HG03039 (cell line): ENCODE results near the gene TBC1D21.

Source experiments
- ATAC-seq: cut with Tn5 transposase; IDR thresholded peaks from one replicate; pipeline ENCODE4 v1.9.1; 2021; ENCODE audit warnings: mild to moderate bottlenecking, moderate library complexity; ENCODE audit not compliant: unreplicated experiment

The TBC1D21 gene

DNA sequence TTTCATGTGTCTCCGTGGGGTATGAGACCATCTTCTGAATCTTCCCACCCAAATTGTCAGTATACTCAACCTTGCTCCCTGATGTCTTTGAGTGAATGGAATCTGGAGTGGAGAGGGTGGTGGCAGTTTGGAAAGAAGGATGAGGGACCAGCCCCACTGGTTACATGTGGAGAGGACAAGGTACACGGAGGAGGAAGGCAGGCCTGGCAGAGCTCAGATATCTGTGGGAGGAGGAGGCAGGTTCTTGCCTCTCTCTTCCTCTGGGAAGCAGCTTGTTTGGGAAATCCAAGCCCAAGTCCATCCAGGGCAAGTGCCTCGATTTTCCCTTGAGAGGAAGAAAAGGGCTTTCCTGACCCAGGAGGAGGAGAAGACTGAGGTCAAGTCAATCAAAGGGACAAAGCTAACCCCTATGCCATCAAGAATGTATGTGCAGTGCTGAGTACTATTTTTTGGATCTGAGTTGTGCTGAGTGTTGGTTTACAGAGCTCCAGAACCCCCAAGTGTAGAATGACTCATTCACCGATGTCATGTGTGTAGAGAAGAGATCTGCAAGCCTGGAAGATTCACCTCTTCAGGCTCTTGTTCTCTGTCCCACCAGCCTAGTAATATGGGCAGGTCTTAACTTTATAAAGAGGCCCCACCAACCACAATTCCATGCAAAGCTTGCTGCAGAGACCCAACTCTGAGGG is 33.1 kb downstream of the TBC1D21 start:
- ATAC-seq: no peak

DNA sequence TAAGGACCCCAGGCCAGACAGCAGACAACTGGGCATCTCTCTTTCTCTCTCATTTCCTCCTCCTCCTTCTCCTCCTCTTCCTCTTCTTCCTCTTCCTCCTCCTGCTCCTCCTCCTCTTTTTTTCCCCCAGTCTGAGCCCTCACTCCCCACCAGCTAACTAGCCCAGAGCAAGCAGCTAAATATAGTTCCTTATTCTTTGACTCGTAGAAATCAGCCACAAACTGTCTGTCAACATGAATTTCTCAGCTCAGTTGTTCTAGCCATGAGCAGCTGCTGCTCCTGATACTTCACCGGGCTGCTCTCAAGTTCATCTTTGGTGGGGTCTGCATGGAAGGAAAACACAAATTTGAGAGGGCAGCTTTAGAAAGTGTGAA is 33.7 kb downstream of the TBC1D21 start:
- ATAC-seq: no peak

DNA sequence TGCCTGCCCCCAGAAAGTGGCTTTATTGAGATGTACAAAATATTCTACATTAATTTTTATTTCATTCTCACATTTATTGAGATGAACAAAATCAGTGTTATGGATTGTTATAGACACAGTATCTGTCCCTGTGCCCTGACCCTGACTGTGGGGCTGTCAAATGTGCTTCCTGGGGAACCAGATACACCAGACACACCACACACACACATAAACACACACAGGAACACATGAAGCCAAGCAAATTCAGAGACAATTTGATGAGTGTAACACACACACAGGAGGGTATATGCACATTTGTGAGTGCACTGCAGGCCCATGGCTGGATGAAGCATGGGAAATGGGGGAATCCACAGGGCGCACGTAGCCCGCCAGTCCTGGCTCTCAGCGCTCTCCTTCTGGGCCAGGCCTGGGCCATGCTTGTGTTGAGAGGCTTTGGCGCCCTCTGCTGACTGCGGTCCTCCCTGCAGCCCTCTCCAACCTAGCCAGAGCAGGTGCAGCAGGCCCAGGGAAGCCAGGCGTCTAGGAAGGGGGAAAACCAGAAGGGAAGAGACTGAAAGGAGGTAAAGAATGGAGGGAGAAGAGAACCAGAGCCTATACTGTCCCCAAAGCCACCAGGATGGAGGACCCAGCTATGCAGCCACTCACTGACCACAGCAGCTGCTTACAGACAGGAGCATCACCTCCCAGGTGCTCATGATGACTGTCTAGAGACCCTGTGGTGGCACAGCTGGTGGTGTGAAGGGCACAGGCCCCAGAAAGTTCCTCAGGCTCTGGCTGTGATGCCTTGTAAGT is 34.9 kb downstream of the TBC1D21 start:
- no peak for ATAC-seq

DNA sequence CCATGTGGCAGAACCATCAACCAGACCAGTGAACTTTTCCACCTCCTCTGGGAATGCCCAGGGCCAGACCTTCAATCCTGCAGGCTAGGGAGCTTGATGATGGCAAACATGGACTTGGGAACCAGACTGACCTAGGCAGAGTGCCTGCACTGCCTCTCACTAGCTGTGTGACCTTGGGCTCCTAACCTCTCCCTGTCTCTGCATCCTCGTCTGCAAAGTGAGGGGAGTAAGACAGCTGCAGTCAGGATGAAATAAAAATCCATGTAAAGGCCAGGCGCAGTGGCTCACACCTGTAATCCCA is 35.4 kb downstream of the TBC1D21 start:
- no peak for ATAC-seq

DNA sequence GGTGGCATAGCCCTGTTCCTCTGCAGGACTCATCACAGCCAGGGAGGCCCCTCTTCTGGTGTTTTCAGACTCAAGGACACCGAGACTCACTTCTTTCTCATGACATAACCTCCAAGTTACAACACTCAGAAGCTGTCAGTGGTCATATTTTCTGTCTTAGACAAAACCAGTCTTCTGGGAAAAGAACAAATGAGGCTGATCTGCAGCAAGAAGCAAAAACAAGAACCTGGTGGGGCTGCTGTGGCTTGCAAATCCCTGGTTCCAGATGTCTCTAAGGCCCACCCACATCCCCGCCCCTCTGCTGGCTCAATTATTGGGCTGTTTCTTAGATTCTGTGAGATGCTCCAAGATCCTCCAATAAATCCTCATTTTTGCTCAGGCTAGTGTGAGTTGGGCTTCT is 36.3 kb downstream of the TBC1D21 start:
- no peak for ATAC-seq

DNA sequence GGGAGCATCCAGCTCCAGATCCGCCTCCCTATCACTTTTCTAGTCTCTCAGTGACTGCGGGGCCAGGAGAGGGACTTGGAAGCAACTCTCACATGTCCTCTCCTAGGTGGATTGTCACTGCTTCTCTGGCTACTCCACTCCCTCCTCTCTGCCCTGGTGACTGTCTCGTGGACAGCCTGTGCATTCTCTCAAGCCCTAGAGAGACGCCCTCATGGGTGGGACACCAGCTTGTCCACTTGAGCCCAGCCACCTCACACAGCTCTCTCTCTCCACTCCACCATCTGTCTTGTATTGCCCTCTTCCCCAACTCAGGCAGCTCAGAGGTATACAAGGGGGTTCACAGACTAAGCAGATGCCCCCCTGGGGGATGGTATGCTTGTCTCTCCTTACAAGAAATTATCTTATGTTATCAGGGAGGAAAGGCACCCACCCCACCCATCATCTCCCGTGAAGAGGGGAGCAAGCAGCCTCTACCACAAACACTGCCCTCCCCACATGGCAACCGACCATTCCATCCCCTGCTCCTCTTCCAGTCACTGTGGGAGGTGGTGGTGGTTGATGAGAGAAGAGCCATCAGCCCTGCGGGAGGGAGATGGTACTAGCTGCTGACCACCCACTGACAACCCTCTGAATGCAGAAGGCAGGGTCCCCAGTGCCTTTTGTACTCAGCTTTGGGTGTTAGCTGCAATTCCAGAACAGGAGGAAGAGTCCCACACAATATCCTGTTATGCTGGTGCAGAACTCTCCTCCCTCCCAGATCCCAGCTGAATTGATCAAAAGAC is 37.3 kb downstream of the TBC1D21 start:
- ATAC-seq: no peak

DNA sequence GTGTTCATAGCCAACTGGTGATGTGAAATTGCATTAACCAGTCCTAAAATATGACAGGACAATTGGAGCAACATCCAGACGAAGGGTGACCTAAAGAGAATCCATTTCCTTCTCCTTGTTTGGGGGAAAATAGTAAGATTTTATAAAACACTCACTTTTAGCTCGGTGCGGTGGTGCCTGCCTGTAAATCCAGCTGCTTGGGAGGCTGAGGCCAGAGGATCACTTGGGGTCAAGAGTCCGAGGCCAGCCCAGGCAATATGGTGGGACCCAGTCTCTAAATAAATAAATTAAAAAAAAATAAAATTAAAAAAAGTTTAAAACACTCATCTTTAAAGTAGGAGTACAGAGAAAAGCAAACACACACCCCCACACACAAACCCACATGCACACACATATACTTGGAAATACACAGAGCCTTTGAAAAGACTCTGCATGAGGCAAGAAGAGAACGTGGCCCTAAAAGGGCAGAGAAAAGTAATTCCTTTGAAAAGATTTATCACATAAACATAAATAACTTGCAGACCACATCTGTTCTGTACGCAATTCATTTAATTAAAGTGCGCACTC is 38.7 kb downstream of the TBC1D21 start:
- no peak for ATAC-seq

DNA sequence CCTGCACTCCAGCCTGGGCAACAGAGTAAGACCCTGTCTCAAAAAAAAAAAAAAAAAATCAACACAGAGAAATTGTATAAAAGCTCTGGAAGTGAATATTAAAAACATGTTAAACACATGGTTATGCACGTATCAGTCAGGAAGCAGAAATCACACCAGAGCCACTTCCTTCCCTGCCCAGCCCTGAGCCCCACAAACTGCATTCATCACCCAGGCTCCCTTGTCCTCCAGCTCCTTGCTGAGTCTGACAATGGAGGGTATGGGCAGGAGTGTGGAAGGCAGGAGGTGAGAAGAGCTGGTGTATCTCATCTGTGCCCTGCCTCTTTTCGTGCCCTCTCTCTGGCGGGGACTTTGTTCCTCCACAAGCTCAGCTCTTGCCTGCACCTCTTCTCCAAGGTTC is 40.8 kb downstream of the TBC1D21 start:
- ATAC-seq: no peak

DNA sequence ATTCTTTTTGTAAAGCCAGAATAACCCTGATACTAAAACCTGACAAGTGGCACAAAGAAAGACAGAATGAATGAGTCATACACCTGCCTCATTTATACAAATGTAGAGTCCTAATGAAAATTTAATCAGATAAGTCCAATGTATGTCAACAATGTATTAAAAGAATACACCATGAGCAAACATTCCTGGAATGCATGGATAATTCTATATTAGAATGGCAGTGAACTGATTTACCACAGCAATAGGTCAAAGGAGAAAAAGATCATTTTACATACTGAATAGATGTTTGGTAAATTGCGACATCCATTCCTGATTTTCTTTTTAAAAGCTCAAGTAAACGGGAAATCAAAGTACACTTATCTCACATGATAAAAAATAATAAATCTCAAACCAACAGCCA is 41.7 kb downstream of the TBC1D21 start:
- no peak for ATAC-seq

DNA sequence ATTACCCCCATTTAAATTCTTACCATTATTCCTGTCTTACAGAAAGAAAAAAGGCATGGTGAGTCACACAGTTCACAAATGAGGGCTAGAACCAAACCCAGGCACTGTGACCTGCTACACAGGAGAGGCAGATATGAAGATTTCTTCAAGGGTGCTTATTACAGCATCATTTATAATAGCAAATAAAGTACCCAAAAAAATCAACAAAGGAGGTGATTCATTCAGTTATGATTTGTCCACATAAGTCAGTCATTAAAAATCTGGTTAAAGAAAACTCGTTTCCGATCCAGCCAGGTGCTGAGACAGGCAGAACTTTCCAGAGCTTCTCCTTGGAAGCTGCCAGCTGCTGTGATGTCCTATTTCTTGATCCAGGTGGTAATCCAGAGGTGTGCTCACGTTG is 45.4 kb downstream of the TBC1D21 start:
- ATAC-seq: no peak

DNA sequence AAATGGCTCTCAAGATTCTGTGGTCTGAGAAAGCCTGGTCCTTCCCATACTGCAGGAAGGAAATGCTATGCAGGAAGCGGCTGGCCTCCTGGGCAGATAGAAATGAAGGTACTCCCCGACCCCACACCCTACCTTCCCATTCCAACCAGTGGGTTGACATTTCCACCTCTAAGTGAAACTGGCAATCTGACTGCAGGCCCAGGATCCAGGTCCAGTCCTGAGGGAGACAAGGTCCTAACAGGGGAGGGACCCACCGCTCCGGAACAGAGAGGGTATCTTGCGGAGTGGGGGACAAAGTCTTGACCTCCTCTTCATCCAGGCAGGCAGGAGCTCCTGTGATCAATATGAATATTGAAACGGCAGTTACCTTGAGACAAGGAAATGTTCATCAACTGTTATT is 46.3 kb downstream of the TBC1D21 start:
- ATAC-seq: no peak

DNA sequence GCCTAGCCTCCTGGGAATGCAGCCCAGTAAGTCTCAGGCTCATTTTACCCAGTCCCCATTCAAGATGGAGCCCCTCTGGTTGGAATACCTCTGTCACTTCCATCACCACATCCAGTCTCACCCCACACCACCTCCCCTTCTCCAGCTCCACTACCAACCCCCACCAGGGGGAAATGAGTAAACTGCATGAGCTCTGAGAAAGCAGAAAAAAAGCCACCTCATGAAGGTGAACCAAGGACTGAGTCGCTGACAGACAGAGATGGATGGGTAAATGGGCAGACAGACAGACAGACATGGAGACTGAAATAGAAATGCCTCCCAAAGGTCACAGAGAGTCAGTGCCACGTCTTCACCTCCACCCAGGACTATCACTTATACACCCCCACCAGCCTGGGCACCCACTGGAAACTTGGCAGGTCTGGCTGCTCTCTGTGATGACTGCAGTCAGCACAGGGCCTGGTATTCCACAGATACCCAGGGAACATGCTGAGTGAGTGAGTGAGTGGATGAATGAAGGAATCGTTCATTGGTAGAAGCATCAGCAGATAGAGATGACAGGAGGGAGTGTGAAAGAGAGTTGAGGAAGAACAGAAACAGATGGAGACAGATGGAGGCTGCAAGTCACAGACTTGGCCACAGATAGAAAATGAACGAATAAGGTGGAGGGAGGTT is 48.0 kb downstream of the TBC1D21 start:
- ATAC-seq: no peak

DNA sequence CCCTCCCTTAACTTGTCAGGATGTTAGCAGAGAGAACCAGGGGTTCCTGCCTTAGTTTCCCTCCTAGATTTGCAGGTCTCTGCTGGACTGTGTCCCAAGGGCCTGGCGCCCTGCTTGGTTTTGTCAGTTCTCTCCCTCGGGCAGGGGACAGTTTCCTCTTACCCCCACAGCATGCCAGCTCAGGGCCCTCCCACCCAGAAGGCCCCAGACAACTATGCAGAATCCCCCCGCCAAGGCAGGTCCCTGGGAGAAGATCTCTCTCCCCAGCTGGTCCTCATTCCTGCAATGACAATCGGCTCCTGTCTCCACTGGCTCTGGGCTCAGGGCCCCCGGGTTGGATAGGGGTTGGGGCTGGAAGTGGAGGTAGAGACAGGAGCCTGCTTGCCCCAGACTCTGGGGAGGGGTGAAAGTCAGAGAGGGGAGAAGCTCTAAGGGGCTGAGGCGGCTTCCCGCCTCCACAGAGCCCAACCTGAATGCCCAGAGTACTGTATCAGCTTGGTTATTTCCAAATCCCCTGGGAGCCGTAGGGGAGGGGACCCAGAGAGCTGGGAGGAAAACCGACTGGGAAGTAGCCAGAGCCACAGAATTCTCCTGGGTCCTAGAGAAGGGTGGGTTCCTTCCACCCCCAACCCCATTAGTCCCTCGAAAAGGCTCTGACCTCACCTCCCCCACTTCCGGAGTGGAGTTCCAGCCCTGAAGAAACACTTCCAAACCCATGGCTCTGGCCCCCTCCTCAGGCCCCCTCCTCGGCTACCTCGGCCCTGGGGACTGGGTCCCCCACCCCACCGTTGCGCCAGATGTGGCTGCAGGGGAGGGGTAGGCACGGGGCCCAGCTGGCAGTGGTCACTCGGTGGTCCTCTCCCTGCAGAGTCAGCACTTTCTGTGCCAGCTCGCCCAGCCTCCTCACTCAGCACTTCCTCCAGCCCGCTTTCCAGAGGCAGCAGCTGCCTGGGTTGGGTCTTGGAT is 49.1 kb downstream of the TBC1D21 start:
- ATAC-seq: no peak

DNA sequence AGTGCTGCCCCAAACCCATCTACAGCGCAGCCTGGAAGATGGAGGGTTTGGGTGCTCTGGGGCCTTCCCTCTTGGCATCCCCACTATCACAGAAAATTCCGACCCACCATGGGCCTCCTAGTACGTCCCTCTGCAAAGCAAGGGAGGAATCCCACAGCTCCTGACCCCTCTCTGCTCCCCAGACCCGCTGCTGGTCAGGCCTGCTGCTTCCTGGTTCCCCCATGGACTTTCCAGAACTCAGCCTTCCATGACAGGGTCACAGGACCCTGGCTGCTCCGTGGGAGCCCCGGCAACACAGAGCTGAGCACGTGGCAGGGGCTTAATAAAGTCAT is 49.8 kb downstream of the TBC1D21 start:
- no peak for ATAC-seq

DNA sequence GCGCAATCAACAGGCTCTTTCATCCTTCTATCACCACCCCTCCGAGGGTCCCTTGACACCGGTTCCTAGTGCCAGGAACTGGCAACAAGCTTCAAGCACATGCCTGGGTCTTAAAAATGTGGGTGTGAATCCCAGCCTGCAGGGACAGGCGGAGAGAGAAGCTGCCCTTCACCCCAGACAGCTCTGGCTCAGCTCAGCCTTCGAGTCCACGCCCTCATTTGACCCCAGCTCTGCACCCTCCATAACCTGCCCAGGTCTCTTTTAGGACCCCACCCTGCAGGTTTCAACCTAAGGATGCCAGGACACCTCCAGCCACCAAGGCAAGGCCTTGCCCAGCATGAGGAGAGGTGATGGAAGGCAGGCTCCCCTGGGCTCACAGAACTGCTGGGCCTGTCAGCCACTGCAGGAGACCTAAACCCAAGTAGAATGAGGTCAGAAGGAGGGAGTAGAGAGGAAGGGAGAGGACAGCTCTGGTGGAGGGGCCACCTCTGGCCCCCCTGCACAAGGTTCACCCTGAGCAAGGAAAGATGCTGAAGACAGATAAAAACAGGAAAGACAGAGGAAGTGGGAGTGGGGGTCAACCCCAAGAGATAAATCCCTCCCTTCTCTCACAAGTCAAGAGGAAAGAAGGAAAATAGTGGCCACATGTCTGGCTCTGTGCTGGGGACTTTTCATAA is 50.3 kb downstream of the TBC1D21 start:
- no peak for ATAC-seq

DNA sequence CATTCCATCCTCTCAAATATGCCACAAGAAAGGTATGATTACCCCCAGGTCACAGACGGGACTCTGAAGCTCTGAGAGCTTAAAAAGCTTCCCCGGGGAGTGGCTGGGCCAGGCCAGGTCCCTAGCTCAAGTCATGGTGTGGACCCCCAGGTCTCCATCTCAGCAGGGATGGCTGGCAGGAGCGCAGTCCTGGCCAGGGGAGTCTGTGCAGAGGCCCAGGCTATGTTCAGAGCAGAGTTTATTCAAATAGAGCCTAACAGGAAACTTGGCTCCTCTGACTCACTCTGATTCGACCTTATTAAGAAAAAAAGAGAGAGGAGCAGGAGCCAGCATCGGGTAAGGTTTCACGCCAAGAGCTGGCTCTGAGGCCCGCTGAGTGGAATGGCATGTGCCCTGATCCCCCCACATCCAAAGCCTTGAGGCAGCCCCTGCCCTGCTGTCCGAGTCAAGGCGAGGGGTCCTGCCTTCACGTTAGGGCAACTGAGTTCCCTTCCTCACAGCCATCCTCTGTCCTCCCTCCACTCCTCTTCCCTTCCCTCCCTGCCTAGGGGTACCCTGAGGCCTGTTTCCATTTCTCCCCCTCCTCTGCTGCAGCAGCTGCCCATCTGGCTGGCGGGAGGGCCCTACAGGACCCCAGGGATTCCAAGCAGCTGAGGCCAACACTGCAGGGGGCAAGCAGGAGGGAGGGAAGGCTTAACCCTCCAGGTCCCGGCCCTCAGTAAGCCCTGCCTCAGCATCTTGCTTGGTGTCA is 51.0 kb downstream of the TBC1D21 start:
- ATAC-seq: no peak

DNA sequence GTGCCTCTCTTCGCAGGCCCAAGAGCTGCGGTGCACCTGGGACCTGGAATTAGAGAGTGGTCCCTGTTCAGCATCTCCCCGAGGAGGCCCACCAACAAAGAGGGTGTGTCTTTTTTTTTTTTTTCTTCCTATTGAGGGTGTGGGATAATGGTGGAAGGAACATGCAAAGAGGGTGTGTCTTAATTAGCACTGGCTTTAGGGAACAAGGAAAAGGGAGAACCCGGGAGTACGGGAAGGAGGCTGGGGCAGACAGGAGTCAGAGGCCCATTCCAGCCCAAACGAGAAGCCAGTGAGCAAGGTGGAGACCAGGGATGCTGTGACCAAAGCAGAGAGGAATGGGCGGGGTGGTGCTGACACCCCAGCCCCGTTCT is 52.5 kb downstream of the TBC1D21 start:
- no peak for ATAC-seq

DNA sequence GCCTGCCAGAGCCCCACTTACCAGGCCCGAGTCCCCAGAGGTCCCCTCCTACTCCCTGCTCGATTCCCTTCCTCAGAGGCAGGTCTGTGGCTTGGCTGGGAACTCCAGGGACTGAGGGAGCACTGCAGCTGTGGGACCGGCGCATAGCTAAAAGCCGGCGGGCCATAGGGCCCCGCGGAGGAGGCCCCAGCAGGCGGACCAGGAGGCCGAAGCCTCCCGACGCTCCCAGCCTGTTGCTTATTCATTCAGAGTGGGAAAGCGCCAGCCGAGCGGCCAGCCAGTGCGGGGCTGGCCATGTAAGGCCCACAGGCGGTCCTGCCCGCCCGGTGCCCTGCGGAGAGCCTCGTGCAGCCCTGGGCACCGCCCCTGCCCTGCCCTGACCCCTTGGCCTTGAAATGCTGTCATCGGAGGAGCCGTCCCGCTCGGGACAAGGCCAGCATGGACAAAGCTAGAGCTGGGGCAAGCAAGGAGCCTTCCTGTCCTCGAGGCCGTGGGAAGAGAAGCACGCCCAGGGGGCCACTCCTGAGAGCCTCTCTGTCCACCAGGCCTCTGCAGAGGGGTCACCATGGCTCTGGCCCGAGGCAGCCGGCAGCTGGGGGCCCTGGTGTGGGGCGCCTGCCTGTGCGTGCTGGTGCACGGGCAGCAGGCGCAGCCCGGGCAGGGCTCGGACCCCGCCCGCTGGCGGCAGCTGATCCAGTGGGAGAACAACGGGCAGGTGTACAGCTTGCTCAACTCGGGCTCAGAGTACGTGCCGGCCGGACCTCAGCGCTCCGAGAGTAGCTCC is 53.0 kb downstream of the TBC1D21 start, which contains the start of gene LOXL1:
LOXL1 (plus strand) TSS at position 244 of the 784 bp plus-strand sequence; CDS start at position 566, 322 bp downstream.
- no peak for ATAC-seq
